GM12874 (cell line): ENCODE measurements around the gene BCAR3.

Experiments used
- CTCF ChIP-seq: IDR thresholded peaks from 2 replicates; pipeline ENCODE4 v1.5.1; 2011; ENCODE audit warnings: low read depth, mild to moderate bottlenecking, control low read depth, low read length, moderate library complexity; ENCODE audit not compliant: insufficient read depth

BCAR3 gene

GRCh38 chr1:93636712-93637111 is 44.9 kb downstream of the BCAR3 start:
- no peak for TF ChIP-seq CTCF

DNA sequence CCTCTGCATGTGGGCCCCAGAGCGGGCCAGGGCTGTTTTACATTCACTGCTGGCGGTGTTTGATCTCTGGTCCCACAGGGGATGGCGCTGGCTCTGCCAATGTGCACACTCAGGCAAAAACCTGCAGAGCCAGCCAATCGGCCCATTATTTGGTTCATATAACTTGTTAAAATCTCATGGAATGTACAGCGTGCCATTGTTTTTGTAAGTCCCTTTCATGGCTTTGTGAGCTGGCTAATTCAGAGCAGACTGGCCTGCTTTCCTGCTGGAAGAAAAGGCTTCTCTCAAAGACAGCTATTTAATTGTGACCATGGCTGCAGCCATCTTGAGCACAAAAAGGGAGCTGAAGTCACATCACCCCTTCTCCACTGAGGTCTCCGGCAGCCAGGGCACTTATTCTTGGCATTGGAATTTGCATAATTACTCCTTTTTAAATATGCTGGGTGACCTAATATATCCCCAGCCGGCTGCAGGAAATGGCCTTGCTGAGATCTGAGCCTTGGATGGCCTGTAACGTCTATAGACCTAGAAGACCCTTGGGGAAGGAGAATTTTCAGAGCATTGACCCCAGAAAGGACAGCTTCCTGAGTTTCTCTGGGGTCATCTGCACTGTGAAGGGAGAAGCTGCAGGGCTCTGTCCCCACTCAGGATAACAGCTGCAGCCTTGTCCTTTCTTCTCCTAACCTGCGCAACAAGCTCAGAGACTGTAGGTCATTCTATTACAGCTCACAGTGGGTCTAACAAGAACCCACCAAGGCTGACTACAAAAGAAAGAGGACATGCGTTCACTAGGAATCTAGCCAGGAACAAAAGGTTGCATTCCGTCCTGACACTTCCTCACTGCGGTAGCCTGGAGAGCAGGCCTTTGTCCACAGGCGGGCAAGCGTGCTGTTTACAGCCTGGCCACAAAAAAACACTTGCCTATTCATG is 45.8 kb downstream of the BCAR3 start:
- TF ChIP-seq CTCF: no peak

GRCh38 chr1:93633313-93633712 is 48.3 kb downstream of the BCAR3 start:
- no peak for TF ChIP-seq CTCF

- TF ChIP-seq CTCF: peak; percentile 6; the same call in 1 of the 2 replicates
These were observed 49.8 kb downstream of the BCAR3 start for GRCh38 chr1:93631626-93632365.

- TF ChIP-seq CTCF: no peak
These were observed 51.5 kb downstream of the BCAR3 start for GRCh38 chr1:93630168-93630567.

DNA sequence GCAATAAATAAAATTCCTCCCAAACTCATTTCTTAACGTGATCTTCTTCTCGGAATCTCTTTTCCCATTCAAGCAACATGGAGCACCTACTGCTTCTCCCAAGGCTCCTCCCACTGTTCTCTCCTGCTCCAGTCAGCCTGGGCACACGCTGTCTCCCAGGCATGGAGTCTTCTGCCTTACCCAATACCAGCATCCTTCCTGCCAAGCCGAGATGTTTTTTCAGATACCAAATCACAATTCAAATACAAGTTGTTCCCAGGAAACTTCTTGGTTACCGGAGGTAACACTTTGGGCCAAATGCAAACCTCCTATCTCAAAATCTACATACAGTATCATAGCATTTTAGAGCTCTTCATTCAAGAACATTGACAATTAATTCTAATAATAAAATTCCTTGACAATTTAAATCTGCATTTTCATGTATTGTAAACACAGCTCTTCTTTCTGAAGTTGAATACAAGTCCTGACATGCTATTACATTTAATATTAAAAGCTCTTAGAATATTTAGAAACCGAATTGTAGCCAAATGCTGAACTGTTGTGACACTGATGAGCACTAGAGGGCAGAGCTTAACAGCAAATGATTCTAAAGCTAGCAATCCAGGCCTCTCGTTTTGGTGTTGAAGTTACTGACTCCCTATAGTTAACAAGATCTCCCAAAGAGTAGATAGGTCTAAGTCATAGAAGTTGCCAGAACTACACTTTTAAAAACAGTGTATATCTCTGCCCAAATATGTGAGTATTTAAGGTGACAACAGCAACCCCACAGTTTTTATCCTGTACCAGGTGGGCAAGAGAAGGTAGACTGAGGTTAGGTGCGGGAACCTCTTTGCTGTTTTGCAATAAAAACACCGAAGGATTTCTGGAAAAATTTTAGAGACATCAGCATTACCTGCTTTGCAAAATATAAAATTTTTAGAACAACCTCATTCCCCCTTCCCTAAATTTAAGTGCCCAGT is 52.3 kb downstream of the BCAR3 start:
- TF ChIP-seq CTCF: peak; percentile 64
